Immature natural killer cell (primary cell): ENCODE data around the gene CFAP52. TPM values are rescaled to one million over a fixed set of nuclear protein-coding genes. Genes with fewer than 3 reads are reported as not detected.
A peak's percentile ranks its signal among the peaks of the same experiment; 100 is the strongest.
"Not testable (repeated sequence)": the region's sequence is repeated elsewhere in the genome, so short reads cannot be mapped to it uniquely, and the experiment has no call there.

ENCODE experiments used
- DNase-seq, 3 donors: peaks; one replicate each; pipeline ENCODE4 v3.0.0; 2022; ENCODE audit warnings: mixed read lengths in 1 of 3
- H3K27ac Mint-ChIP-seq, 6 donors: one replicate each; pipeline ENCODE4 v1.8.0; 2020; ENCODE audit warnings: mixed read lengths in 6 of 6, mild to moderate bottlenecking in 5 of 6, inconsistent platforms in 4 of 6, moderate library complexity in 3 of 6
- H3K27me3 Mint-ChIP-seq, 3 donors: one replicate each; pipeline ENCODE4 v1.8.0; 2020 to 2021; ENCODE audit warnings: low read depth in 3 of 3, mild to moderate bottlenecking in 3 of 3, mixed read lengths in 3 of 3, moderate library complexity in 3 of 3, inconsistent platforms in 1 of 3
- H3K36me3 Mint-ChIP-seq, 3 donors: one replicate each; pipeline ENCODE4 v1.8.0; 2020; ENCODE audit warnings: mixed read lengths in 3 of 3, inconsistent platforms in 2 of 3, mild to moderate bottlenecking in 2 of 3
- H3K4me1 Mint-ChIP-seq, 2 donors: one replicate each; pipeline ENCODE4 v1.8.0; 2020; ENCODE audit warnings: inconsistent platforms in 2 of 2, mild to moderate bottlenecking in 2 of 2, mixed read lengths in 2 of 2, moderate library complexity in 1 of 2
- H3K4me3 Mint-ChIP-seq, 5 donors: one replicate each; pipeline ENCODE4 v1.8.0; 2020; ENCODE audit warnings: mild to moderate bottlenecking in 5 of 5, mixed read lengths in 5 of 5, inconsistent platforms in 3 of 5, moderate library complexity in 3 of 5
- H3K9me3 Mint-ChIP-seq, 6 donors: one replicate each; pipeline ENCODE4 v1.8.0; 2020; ENCODE audit warnings: mild to moderate bottlenecking in 6 of 6, mixed read lengths in 6 of 6, inconsistent platforms in 4 of 6, moderate library complexity in 3 of 6
- polyA plus RNA-seq, 3 donors: library from polyadenylated mRNA; unstranded; fragments of 300-500 nt; fragmentation: Illumina TruSeq; gene quantifications; one replicate each; pipeline ENCODE4 v1.2.3, GENCODE V29; 2021

The CFAP52 gene
- polyA plus RNA-seq, 3 donors from 2014 or later: not detected

DNA sequence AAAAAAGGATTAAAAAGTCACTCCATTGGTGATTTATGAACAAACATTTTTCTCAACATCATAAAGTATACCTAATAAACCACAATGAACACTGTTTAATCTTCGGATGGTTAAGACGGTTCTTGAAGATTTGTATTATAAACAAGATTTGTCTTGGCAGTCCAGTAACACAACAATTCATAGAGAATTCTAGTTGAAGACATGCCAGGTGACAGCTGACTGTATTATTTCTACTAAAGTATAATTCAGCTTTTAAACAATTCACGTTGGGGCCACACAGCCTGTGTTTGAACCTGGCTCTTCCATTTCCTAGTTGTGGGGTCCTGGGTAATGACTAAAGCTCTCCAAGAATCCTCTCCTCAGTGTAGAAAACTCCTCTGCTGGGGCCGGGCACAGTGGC, 22.8 kb upstream of the CFAP52 start:
- H3K27me3 Mint-ChIP-seq: no peaks in the 10 kb centered on the region
- no peak for DNase-seq

DNA sequence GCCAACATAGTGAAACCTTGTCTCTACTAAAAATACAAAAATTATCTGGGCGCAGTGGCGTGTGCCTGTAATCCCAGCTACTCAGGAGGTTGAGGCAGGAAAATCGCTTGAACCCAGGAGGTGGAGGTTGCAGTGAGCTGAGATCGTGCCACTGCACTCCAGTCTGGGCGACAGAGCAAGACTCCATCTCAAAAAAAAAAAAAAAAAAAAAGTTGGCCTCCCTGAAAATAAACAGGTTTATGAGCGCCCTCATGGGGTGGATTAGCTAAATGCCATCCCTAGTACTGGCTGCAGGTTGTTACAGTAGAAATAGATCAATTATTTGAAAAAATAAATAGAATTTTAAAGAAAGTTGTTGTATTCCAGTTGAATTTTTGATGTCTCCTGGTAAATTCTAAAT, 21.7 kb upstream of the CFAP52 start:
- H3K27me3 Mint-ChIP-seq, H3K4me3 Mint-ChIP-seq, H3K27ac Mint-ChIP-seq, H3K9me3 Mint-ChIP-seq: not testable (repeated sequence)
- peaks cover 8 to 16% of the 10 kb centered on the region in 2 donors for H3K4me1 Mint-ChIP-seq
- H3K36me3 Mint-ChIP-seq: peaks cover 11 to 12% (median 11%) of the 10 kb centered on the region in 3 donors
- peak; percentile 30 to 46 (median 35) for DNase-seq

More for the DNA sequence above, 22.8 kb upstream of the CFAP52 start:
- peaks cover 6 to 10% of the 10 kb centered on the region in 2 donors for H3K4me1 Mint-ChIP-seq
- no peak overlapping the region for H3K4me3 Mint-ChIP-seq
- no peaks in the 10 kb centered on the region for H3K9me3 Mint-ChIP-seq
- peaks cover 11 to 20% (median 14%) of the 10 kb centered on the region in 3 donors for H3K36me3 Mint-ChIP-seq
- H3K27ac Mint-ChIP-seq: peak overlapping the region in 1 of 6 donors; percentile 55

DNA sequence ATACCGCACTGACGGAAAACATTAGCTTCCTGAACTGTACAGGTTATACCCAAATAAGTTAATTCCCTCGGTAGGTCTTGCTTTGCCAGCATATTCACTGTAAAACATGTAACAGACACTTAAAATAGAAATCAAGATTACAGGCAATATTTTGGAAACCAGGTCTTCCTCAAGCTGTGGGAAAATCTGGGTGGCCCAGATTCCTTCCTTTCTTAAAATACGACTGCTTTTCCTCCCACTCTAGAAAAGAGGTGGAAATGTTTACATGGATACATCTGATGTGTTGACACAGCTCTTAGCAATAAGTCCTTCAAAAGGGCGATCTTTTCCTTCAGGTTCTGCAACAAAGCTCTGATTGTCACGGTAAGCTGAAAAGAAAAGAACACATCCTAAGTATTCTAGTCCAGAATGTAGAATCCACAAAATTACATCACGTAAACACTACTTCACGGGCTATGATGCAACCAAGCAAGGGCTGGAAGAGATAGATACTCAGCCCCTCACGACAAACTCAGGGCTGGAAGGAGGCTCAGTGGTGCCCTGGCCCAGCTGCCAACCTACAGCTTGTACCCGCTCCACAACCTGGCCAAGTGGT, 19.2 kb upstream of the CFAP52 start:
- Mint-ChIP-seq H3K36me3 (peaks cover 7 to 11% (median 8%) of the 10 kb centered on the region in 3 donors), H3K4me3 (no peak overlapping the region), H3K27ac (peak overlapping the region in 2 of 6 donors; percentile 20 to 43), H3K4me1 (peaks cover 19 to 33% of the 10 kb centered on the region in 2 donors), H3K27me3 (peaks cover 0 to 3% (median 1%) of the 10 kb centered on the region in 3 donors), H3K9me3 (peaks cover 0 to 2% (median 0%) of the 10 kb centered on the region in 6 donors)
- no peak for DNase-seq

DNA sequence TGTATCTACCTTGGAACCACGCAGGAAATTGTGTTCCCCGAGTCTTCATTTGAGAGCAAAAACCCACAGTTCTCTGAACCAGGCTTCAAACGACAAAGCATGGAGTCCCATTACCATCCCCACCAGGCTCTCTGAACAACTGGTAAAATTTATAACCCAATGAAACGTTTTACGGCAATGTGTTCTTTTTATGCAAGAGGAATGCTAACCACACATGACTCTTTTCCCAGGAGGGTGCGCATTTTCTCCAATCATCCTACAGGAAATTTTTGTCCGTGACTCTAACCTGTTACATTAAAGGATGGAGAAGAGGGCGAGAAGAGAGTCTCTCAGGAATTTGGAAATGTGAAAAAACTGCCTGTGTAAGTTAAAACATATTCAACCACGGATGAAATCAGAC, 18.6 kb upstream of the CFAP52 start:
- Mint-ChIP-seq H3K27ac (peak overlapping the region in 3 of 6 donors; percentile 10 to 46 (median 20)), H3K27me3 (peaks cover 0 to 8% (median 6%) of the 10 kb centered on the region in 3 donors), H3K4me1 (peaks cover 25 to 39% of the 10 kb centered on the region in 2 donors), H3K4me3 (no peak overlapping the region), H3K36me3 (peaks cover 7 to 11% (median 8%) of the 10 kb centered on the region in 3 donors), H3K9me3 (peaks cover 0 to 4% (median 0%) of the 10 kb centered on the region in 6 donors)
- DNase-seq: no peak

DNA sequence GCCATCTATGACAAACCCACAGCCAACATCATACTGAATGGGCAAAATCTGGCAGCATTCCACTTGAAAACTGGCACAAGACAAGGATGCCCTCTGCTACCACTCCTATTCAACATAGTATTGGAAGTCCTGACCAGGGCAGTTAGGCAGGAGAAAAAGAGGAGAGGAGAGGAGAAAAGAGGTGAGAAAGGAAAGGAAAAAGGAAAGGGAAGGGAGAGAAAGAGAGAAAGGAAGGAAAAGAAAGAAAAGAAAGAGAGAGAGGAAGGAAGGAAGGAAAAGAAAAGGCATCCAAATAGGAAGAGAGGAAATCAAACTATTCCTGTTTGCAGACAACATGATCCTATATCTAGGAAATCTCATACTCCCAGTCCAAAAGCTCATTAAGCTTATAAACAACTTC, 12.3 kb upstream of the CFAP52 start:
- peaks cover 10 to 16% (median 12%) of the 10 kb centered on the region in 3 donors for H3K36me3 Mint-ChIP-seq
- peaks cover 0 to 4% (median 0%) of the 10 kb centered on the region in 6 donors for H3K9me3 Mint-ChIP-seq
- no peak for DNase-seq
- peaks cover 62 to 74% of the 10 kb centered on the region in 2 donors for H3K4me1 Mint-ChIP-seq
- peaks cover 3 to 10% (median 6%) of the 10 kb centered on the region in 3 donors for H3K27me3 Mint-ChIP-seq
- peak overlapping the region; percentile 5 to 56 (median 36) for H3K4me3 Mint-ChIP-seq
- peak overlapping the region; percentile 71 to 93 (median 87) for H3K27ac Mint-ChIP-seq

DNA sequence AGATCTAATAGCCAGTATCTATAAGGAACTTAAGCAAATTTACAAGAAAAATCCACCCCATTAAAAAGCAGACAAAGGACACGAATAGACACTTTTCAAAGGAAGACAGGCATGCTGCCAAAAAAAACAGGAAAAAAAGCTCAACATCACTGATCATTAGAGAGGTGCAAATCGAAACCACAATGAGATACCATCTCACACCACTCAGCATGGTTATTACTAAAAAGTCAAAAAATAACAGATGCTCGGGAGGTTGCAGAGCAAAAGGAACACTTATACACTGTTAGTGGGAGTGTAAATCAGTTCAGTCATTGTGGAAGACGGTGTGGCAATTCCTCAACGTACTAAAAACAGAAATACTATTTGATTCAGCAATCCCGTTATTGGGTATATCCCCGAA, 10.4 kb upstream of the CFAP52 start:
- Mint-ChIP-seq H3K4me3 (peak overlapping the region; percentile 70 to 89 (median 83)), H3K36me3 (peaks cover 10 to 19% (median 13%) of the 10 kb centered on the region in 3 donors), H3K27me3 (peaks cover 3 to 10% (median 6%) of the 10 kb centered on the region in 3 donors), H3K4me1 (peaks cover 53 to 66% of the 10 kb centered on the region in 2 donors), H3K27ac (peak overlapping the region; percentile 73 to 87 (median 84)), H3K9me3 (peaks cover 0 to 4% (median 0%) of the 10 kb centered on the region in 6 donors)
- peak; percentile 33 to 52 (median 48) for DNase-seq

DNA sequence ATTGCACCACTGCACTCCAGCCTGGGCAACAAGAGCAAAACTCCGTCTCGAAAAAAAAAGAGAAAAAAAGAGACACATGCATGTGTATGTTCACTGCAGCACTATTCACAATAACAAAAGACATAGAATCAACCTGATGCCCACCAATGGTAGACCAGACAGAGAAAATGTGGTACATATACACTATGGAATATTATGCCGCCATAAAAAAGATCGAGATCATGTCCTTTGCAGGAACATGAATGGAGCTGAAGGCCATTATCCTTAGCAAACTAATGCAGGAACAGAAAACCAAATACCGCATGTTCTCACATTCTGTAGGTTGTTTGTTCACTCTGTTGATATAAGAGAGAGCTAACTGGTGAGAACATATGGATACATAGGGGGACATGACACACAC, 9.7 kb upstream of the CFAP52 start:
- H3K36me3 Mint-ChIP-seq: peaks cover 10 to 19% (median 13%) of the 10 kb centered on the region in 3 donors
- H3K4me3 Mint-ChIP-seq: peak overlapping the region; percentile 4 to 89 (median 46)

DNA sequence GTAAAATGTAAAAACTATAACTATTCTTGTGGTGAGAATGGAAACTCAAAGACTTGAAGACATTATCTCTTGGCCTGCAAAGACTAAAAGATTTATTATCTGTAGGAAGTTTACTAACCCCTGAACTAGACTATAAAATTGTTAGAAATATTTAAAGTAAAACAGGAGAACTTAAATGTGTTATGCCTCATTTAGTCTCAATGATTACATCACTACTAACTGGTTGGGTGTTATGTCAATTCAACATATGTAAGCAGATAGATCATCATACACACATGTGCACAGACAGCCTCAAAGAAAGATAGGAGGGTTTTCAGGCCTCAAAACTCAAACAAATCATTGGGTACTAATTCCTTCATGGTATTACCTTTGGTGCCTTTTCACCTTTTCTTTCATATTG, 8.4 kb upstream of the CFAP52 start:
- Mint-ChIP-seq H3K27ac (no peak overlapping the region), H3K9me3 (no peaks in the 10 kb centered on the region), H3K4me1 (peaks cover 45 to 57% of the 10 kb centered on the region in 2 donors), H3K4me3 (no peak overlapping the region), H3K36me3 (peaks cover 10 to 19% (median 13%) of the 10 kb centered on the region in 3 donors), H3K27me3 (peaks cover 0 to 3% (median 2%) of the 10 kb centered on the region in 3 donors)
- DNase-seq: no peak

More for the DNA sequence above, 9.7 kb upstream of the CFAP52 start:
- Mint-ChIP-seq H3K27me3 (peaks cover 3 to 10% (median 6%) of the 10 kb centered on the region in 3 donors), H3K4me1 (peaks cover 53 to 63% of the 10 kb centered on the region in 2 donors), H3K27ac (peak overlapping the region; percentile 37 to 87 (median 84))
- not testable (repeated sequence) for DNase-seq, H3K9me3 Mint-ChIP-seq

DNA sequence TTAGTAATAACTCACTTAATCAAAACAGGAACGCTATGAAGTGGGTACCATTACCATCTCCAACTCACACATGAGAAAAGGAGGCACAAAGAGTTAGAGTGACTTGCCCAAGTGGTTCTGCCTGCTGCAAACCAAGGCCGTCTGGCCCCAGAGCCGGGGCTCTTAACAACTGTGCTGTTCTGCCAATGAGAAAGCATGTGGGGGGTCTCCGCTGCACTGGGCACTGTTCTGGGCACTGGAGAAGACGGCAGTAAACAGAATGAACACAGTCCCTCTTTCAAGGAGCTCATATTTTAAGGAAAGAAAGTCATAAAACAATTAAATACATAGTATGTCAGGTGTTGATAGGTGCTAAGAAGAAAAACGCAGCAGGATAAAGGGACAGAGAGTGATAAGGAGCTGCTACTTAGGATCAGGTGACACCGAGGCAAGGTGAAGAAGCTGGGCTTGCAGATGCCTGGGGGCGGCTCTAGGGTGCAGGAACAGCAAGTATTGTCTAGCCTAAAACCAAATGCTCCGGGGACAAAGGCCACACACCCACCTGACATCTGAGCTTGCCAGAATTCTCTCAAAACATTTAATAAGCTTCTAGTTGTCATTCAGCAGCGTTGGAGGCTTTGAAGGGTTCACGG, 7.4 kb upstream of the CFAP52 start:
- Mint-ChIP-seq H3K4me3 (no peak overlapping the region), H3K9me3 (no peaks in the 10 kb centered on the region), H3K36me3 (peaks cover 7 to 19% (median 10%) of the 10 kb centered on the region in 3 donors), H3K4me1 (peaks cover 44 to 56% of the 10 kb centered on the region in 2 donors), H3K27me3 (peaks cover 0 to 2% (median 0%) of the 10 kb centered on the region in 3 donors), H3K27ac (no peak overlapping the region)
- no peak for DNase-seq

DNA sequence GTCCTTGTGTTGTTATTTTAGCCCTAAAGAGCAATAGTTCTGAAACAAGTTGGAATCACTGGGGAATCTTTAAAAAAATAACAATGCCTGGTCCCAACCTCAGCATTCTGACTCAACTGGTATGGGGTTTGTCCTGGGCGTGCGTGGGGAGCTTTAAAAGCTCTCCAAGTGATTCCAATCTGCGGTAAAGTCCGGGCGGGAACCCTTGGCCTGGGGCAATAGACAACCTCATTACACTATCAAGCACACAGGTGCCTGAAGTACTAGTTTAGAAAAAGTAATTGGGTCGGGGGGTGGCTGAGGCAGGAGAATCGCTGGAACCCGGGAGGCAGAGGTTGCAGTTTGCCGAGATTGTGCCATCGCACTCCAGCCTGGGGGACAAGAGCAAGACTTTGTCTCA, 5.2 kb upstream of the CFAP52 start:
- Mint-ChIP-seq H3K4me3 (no peak overlapping the region), H3K27me3 (peaks cover 6 to 11% (median 10%) of the 10 kb centered on the region in 3 donors), H3K27ac (no peak overlapping the region), H3K36me3 (peaks cover 6 to 19% (median 6%) of the 10 kb centered on the region in 3 donors), H3K4me1 (peaks cover 34 to 53% of the 10 kb centered on the region in 2 donors), H3K9me3 (no peaks in the 10 kb centered on the region)
- no peak for DNase-seq

DNA sequence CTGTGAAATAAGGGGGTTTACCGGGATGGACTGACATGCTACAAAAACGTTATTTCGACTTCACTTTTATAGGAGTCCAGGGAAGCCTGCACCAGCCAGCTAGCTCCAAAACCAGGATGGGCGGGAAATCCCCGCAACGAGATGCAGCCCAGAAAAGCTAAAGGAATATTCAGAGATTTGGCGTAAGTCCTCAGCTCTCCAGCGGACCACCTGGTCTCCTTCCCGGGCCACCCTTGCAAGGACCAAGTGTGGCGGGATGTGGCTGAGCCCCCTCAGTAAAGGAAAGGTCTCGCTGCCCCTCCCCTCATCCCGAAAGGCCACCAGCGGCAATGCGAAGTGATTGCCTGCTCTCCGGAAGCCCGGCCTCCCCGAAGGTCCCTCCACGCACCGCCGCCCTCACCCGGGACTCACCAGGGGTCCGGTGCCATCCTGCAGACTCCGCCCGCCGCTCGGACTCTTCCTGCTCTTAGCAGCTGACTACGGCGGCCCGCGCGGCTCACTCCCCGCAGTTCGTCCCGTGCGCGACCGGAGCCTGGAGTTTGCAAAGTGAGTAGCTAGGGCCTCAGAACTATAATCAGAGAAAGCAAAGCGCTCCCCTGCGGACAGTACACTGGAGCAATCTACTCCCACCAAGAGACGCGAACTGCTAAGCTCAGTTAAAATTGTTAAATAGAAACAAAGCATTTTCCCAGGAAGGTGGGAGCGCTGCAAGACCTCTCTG, 901 bp upstream of the CFAP52 start, which contains the start of gene STX8:
Gene STX8 (minus strand): TSS at position 440 of the 721 bp plus-strand sequence. CDS start 12 bp downstream, at position 428.
- H3K4me3 Mint-ChIP-seq: peak within 1 kb of the TSS; percentile 97 to 99 (median 99)
- peak within 1 kb of the TSS; percentile 85 to 95 (median 92) for H3K27ac Mint-ChIP-seq
- DNase-seq: peak; percentile 80 to 84 (median 83)
- peaks cover 11 to 15% (median 13%) of the 10 kb centered on the region in 3 donors for H3K27me3 Mint-ChIP-seq
- no peaks in the 10 kb centered on the region for H3K9me3 Mint-ChIP-seq
- peaks cover 33 to 53% of the 10 kb centered on the region in 2 donors for H3K4me1 Mint-ChIP-seq
- H3K36me3 Mint-ChIP-seq: no peaks in the 10 kb centered on the region

DNA sequence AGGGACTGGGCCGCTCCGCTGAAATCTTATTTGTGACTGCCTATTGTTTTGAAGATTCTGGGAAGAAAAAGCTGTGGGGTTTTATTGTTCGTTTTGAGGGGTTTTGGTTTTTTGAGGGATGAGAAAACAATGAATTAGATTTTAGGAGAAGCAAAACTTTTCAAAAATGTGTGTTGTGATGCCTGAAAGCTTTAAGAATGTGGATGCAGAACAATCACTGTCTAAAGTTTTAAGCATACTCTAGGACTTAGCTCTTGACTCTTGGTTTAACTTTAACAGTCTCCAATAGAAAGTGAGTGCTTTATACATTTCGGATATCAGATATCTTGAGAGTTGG, 899 bp downstream of the CFAP52 start:
- no peak for DNase-seq
- Mint-ChIP-seq H3K36me3 (no peaks in the 10 kb centered on the region), H3K27ac (peak overlapping the region in 4 of 6 donors; percentile 1 to 95 (median 28)), H3K4me3 (peak overlapping the region; percentile 63 to 99 (median 99)), H3K27me3 (peaks cover 11 to 16% (median 13%) of the 10 kb centered on the region in 3 donors), H3K9me3 (no peaks in the 10 kb centered on the region), H3K4me1 (peaks cover 33 to 48% of the 10 kb centered on the region in 2 donors)

DNA sequence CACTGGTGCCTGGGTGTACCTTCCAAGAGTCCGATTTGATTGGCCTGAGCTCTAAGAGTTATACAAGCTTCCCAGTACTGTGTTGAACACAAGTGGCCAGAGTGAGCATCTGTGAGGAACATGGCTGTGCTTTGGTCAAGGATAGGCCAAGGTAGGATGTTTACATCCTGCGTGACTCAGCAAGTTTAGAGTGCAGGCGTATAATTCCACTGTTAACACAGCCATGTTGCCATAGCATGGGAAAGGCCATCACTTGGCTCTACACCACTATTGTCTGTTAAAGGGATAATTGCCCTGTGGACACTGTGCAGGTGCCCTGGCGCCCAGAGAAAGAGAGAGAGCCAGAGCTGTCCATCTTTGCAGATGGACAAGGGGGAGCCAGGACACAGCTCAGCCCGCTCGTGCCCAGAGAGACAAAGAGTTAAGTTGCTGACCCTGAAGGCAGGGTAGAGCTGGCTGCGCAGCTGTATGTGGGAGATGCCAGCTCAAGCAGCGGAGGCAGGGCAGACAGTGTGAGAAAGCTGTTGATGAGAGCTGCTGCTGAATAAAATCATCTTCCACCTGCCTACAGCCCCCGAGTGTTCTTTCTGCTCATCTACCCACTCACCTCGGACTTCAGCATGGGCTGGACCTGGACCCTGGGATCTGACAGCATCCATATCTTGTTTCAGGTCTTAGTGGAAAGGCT, 11.7 kb downstream of the CFAP52 start:
- Mint-ChIP-seq H3K9me3 (peaks cover 0 to 2% (median 0%) of the 10 kb centered on the region in 6 donors), H3K27me3 (peaks cover 0 to 2% (median 0%) of the 10 kb centered on the region in 3 donors), H3K4me1 (no peaks in the 10 kb centered on the region), H3K27ac (no peak overlapping the region), H3K36me3 (no peaks in the 10 kb centered on the region), H3K4me3 (no peak overlapping the region)
- DNase-seq: no peak
